Duodenal mucosa (tissue), 2 donors: ENCODE data around the gene TGFBR3.

ENCODE experiments used
- H3K27ac ChIP-seq: one replicate; pipeline ENCODE4 v1.7.0; 2013; ENCODE audit warnings: low read depth, low read length
- H3K27me3 ChIP-seq, 2 donors: one replicate each; pipeline ENCODE4 v1.7.0; 2013; ENCODE audit warnings: low read length in 2 of 2, control low read depth in 1 of 2; ENCODE audit not compliant: insufficient read depth in 2 of 2, control insufficient read depth in 1 of 2
- H3K36me3 ChIP-seq, 2 donors: one replicate each; pipeline ENCODE4 v1.7.0; 2013; ENCODE audit warnings: low read length in 2 of 2, control low read depth in 1 of 2; ENCODE audit not compliant: insufficient read depth in 2 of 2, control insufficient read depth in 1 of 2
- H3K4me1 ChIP-seq, 2 donors: one replicate each; pipeline ENCODE4 v1.7.0; 2013; ENCODE audit warnings: low read length in 2 of 2, control low read depth in 1 of 2; ENCODE audit not compliant: insufficient read depth in 2 of 2, control insufficient read depth in 1 of 2
- H3K4me3 ChIP-seq, 2 donors: one replicate each; pipeline ENCODE4 v1.7.0; 2013; ENCODE audit warnings: low read length in 2 of 2, low read depth in 1 of 2
- H3K9ac ChIP-seq, 2 donors: one replicate each; pipeline ENCODE4 v1.7.0; 2013; ENCODE audit warnings: low read length in 2 of 2, low read depth in 1 of 2
- H3K9me3 ChIP-seq, 2 donors: one replicate each; pipeline ENCODE4 v1.7.0; 2013; ENCODE audit warnings: low read length in 2 of 2, control low read depth in 1 of 2; ENCODE audit not compliant: control insufficient read depth in 1 of 2

Gene TGFBR3

DNA sequence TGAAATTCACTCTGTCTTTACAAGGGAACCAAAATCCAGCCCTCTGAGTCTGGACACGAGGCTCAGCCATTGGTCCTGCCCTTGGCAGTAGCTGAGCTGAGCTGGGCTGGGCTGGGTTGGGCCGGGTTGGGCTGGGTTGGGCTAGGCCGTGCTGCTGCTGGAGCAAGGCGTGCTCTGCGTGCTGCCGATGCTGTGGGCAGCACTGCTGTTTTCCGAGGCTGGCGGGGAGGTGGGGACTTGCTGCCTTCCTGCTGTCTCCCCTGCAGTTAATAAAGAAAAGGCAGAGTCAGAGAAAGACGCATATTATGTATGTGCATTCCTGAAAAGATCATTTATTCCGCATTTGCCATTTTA, 202.4 kb downstream of the TGFBR3 start:
- Histone ChIP-seq H3K9ac (no peak overlapping the region), H3K27me3 (no peaks in the 10 kb centered on the region), H3K4me1 (peaks cover 47 to 51% of the 10 kb centered on the region in 2 donors), H3K36me3 (peaks cover 0 to 4% of the 10 kb centered on the region in 2 donors), H3K4me3 (no peak overlapping the region), H3K27ac (no peak overlapping the region), H3K9me3 (no peaks in the 10 kb centered on the region)

DNA sequence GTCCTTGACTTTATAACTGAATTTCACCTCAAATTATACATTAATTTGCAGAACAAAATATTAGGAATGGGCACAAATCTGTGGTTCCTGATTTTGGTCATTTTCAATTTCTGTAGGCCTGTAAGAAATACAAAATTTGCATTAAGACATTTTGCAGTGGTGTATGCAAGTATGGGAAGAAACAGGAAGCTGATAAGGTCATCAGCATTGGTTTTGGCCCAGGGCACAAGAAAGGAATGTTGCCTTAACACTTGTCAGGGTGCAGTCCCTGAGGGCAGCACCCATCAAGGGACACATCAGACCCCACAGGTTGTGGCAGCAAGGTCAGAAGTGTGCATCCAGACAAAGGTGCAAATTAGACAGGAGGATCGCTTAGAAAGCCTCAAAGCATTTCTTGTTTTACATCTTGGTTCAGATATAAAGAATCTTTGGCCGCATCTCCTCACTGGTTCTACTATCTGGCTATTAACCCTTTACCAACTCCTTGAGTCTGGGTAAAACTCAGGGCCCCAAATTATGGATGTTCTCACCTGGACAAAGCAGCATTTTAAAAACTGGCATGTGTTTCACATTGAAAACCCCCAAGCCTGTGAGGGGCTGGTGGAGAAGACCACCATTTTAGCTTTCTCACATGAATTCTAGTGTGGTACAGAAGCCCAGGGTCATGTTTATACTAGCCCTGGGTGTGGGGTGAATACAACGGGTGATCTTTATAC, 202.9 kb downstream of the TGFBR3 start:
- no peaks in the 10 kb centered on the region for H3K27me3 ChIP-seq
- no peak overlapping the region for H3K9ac ChIP-seq
- H3K27ac ChIP-seq, result no peak overlapping the region
- no peak overlapping the region for H3K4me3 ChIP-seq
- H3K4me1 ChIP-seq, result peaks cover 42 to 46% of the 10 kb centered on the region in 2 donors
- no peaks in the 10 kb centered on the region for H3K9me3 ChIP-seq
- H3K36me3 ChIP-seq, result peaks cover 0 to 4% of the 10 kb centered on the region in 2 donors

DNA sequence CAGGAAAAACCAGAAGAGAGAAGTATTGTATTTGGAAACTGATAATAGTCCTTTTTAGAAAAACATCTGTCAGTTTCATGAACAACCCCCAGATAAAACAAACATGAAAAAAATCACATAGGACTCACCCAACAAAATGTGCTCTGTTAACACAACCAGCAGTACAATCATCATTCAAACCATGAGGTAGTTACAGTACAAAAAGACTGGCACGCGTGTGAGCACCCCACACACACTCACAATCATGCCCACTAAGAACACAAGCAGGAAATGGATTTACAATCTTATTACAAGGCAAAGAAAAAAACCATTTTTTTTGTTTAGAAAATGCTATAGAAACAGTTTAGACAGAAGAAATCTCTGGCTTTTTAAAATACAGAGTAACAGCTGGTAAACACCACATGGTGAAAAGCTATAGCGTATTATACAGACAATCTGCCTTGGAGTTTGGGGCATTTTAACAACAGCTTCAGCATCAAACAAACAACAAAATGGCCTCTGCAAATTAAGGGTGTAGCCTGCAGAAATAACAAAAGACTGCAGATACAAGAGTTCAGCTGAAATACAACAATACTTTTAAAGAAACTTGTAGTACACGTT, 205.3 kb downstream of the TGFBR3 start:
- Histone ChIP-seq H3K27ac (no peak overlapping the region), H3K4me1 (peaks cover 27% of the 10 kb centered on the region in 2 donors), H3K27me3 (no peaks in the 10 kb centered on the region), H3K36me3 (peaks cover 0 to 4% of the 10 kb centered on the region in 2 donors), H3K9ac (no peak overlapping the region), H3K9me3 (no peaks in the 10 kb centered on the region), H3K4me3 (no peak overlapping the region)

DNA sequence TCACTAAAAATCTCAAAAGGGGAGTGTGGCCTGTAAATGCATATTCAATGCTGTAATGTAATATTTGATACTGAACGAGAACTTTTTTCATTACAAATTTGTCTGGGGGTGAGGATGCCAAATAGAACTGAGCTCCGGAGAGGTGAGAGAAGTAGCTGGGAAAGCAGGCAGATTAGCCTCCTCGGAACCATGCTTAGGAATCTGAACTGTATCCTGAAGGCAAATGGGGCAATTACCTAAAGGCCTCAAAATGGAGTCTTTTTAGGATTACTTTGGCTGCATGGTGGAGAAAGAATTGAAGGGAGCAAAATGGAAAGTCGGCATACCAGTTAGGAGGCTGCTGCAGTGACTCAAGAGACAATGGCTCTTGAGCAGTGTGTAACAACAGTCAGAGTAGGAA, 206.5 kb downstream of the TGFBR3 start:
- H3K27me3 ChIP-seq, result no peaks in the 10 kb centered on the region
- no peaks in the 10 kb centered on the region for H3K9me3 ChIP-seq
- no peak overlapping the region for H3K27ac ChIP-seq
- peaks cover 15 to 16% of the 10 kb centered on the region in 2 donors for H3K4me1 ChIP-seq
- no peak overlapping the region for H3K9ac ChIP-seq
- H3K36me3 ChIP-seq, result peaks cover 0 to 4% of the 10 kb centered on the region in 2 donors
- no peak overlapping the region for H3K4me3 ChIP-seq

DNA sequence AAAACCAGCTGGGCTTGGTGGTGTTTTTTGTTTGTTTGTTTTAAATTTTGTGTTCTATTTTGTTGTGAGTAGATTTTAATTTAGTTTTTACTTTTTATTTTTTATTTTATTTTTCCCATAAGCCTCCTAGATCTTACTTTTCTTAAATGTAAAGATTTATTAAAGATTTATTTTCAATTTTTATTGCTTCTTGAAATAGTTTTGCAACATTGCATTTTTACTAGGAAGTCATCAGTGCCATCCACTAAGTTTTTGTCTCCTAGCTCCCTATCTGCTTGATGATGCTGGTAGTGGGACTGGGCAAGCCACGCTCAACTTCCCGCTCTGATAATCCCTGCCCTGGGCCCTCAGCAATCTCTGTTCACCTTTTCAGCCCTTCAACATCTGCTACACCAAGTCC, 209.9 kb downstream of the TGFBR3 start:
- H3K4me3 ChIP-seq, result no peak overlapping the region
- H3K36me3 ChIP-seq, result no peaks in the 10 kb centered on the region
- no peaks in the 10 kb centered on the region for H3K4me1 ChIP-seq
- H3K9me3 ChIP-seq, result no peaks in the 10 kb centered on the region
- H3K27me3 ChIP-seq, result no peaks in the 10 kb centered on the region
- no peak overlapping the region for H3K9ac ChIP-seq
- no peak overlapping the region for H3K27ac ChIP-seq

DNA sequence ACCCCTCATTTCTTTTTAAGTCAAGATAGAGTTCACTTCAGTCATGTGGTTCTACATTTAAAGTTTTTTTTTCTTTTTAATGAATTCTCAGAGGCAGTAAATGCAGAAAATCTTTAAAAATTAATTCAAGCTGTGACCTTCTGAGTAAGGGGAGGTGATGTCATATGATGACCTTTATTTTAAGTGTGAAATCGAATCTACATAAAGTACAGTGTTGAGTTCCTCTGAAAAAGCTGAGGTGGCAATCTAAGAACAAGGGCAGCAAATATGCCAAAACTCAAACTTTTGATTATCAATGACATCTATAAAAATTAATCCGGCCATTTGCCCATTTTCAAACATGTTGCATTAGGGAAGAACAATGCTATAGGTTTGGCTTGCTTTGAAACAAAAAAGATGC, 211.8 kb downstream of the TGFBR3 start:
- Histone ChIP-seq H3K9ac (no peak overlapping the region), H3K4me1 (no peaks in the 10 kb centered on the region), H3K4me3 (no peak overlapping the region), H3K36me3 (no peaks in the 10 kb centered on the region), H3K27me3 (no peaks in the 10 kb centered on the region), H3K9me3 (no peaks in the 10 kb centered on the region), H3K27ac (no peak overlapping the region)

DNA sequence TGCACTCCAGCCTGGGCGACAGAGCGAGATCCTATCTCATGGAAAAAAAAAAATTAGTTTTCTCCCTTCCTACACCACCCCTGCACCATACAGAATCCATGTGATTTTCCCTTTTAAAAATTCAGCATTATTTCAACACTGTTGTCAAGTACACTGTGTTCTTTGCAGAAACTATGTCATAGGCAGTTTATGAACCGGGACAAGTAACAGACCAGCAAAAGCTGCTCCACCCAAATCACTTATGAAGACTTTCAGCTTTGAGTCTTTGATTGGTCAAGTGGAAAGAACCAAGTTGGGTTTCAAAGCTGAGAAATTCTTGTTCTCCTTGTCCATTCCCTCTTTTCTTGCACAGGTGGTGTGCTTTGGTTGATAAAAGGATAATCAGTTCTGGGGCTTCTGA, 212.3 kb downstream of the TGFBR3 start:
- no peak overlapping the region for H3K4me3 ChIP-seq
- H3K9ac ChIP-seq, result no peak overlapping the region
- H3K27ac ChIP-seq, result no peak overlapping the region
- H3K36me3 ChIP-seq, result no peaks in the 10 kb centered on the region
- no peaks in the 10 kb centered on the region for H3K27me3 ChIP-seq
- no peaks in the 10 kb centered on the region for H3K4me1 ChIP-seq
- H3K9me3 ChIP-seq, result no peaks in the 10 kb centered on the region

DNA sequence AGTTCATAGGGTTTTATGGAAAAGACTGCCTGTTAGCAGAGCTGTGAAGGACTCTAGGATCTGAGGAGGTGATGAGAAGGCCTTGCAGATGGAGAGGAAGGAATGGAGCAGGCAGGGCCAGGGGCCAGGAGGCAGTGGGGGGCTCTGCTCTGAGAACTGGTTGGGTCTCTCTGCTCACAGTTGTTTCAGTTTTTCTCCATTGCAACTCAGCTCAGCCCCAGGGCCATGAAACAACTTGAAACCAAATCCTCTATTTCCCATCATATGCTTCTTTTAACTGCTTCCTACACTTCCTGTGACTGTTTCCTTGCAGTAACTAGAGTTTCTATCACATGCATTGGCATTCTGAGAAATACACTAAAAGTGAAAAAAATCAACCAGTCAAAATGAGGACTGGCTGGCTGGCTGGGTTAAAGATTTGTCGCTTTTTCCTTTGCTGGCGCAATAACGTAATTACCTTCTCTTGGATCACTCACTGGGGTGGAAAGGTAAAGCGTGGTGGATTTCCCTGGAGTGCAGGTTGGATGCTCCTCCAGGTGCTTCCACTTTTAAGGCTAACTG, 213.3 kb downstream of the TGFBR3 start:
- no peaks in the 10 kb centered on the region for H3K9me3 ChIP-seq
- no peaks in the 10 kb centered on the region for H3K27me3 ChIP-seq
- no peak overlapping the region for H3K9ac ChIP-seq
- no peaks in the 10 kb centered on the region for H3K36me3 ChIP-seq
- H3K4me1 ChIP-seq, result no peaks in the 10 kb centered on the region
- H3K4me3 ChIP-seq, result no peak overlapping the region
- H3K27ac ChIP-seq, result no peak overlapping the region

DNA sequence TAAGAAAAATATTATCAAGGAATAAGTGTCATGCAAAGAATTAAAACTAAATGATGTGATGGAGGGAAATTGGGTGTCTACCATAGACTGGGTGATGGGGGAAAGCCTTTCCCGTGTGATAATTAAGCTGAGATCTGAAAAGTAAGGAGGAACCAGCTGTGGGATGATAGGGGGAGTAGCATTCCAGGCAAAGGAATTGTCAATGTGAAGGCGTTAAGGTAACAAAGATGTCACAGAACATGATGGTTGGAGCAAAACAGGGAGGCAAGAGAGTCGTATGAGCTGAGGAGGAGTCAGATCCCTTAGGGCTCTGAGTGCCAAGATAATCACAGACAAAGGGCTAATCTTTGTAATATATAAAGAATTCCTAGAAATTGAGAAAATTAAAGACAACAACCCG, 215.2 kb downstream of the TGFBR3 start:
- Histone ChIP-seq H3K36me3 (no peaks in the 10 kb centered on the region), H3K9ac (no peak overlapping the region), H3K9me3 (no peaks in the 10 kb centered on the region), H3K4me3 (no peak overlapping the region), H3K4me1 (no peaks in the 10 kb centered on the region), H3K27me3 (no peaks in the 10 kb centered on the region), H3K27ac (no peak overlapping the region)

DNA sequence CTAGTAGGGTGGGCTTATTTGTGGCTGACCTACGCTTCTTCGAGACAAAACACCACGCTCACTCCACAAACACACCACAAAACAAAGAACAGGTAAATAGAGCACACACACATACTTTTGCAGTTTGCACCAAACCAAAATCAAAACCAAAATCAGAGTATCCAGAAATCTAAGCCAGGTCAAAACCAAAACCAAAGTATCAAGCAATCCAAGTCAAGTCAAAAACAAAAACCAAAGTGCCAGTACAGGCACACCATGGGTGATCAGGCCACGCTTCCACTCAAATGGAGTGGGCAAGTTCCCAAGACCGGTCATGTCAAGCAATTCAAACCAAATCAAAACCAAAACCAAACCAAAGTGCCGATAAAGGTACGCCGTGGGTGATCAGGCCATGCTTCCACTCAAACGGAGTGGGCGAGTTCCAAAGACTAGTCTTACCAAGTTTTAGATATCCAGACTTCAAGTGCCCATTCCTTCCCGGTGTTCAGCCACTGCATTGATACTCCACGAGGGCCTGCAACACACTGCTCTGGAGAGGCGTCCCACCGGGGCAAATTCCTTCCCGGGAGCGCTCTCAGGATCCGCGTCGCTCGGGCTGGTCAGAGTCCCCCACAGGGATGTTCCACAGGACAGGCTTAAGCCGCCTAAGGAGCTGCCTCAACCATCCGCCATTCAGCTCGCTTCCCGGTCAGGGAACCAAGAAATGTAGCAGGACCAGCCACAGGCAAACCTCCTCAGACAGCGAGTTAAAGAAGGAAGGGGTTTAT, 216.2 kb downstream of the TGFBR3 start:
- Histone ChIP-seq H3K36me3 (no peaks in the 10 kb centered on the region), H3K27ac (no peak overlapping the region), H3K9me3 (no peaks in the 10 kb centered on the region), H3K4me3 (no peak overlapping the region), H3K4me1 (no peaks in the 10 kb centered on the region), H3K9ac (no peak overlapping the region), H3K27me3 (no peaks in the 10 kb centered on the region)
